Stimulated activated CD8-positive, alpha-beta memory T cell treated with anti-CD3 and anti-CD28 coated beads, Interleukin-12 subunit alpha, Interleukin-12 subunit beta, amount 100 ng/mL, for 4 hours (primary cell): ENCODE results near the gene BCL11A.

Experiments used
- DNase-seq: peaks from one replicate; pipeline ENCODE4 v3.0.0-alpha.2; 2020; ENCODE audit warnings: low read depth

Gene BCL11A

DNA sequence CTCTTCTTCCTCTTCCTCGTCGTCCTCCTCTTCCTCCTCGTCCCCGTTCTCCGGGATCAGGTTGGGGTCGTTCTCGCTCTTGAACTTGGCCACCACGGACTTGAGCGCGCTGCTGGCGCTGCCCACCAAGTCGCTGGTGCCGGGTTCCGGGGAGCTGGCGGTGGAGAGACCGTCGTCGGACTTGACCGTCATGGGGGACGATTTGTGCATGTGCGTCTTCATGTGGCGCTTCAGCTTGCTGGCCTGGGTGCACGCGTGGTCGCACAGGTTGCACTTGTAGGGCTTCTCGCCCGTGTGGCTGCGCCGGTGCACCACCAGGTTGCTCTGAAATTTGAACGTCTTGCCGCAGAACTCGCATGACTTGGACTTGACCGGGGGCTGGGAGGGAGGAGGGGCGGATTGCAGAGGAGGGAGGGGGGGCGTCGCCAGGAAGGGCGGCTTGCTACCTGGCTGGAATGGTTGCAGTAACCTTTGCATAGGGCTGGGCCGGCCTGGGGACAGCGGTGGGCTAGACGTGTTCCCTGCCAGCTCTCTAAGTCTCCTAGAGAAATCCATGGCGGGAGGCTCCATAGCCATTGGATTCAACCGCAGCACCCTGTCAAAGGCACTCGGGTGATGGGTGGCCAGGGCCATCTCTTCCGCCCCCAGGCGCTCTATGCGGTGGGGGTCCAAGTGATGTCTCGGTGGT lies 91.9 kb downstream of the BCL11A start:
- no peak for DNase-seq

DNA sequence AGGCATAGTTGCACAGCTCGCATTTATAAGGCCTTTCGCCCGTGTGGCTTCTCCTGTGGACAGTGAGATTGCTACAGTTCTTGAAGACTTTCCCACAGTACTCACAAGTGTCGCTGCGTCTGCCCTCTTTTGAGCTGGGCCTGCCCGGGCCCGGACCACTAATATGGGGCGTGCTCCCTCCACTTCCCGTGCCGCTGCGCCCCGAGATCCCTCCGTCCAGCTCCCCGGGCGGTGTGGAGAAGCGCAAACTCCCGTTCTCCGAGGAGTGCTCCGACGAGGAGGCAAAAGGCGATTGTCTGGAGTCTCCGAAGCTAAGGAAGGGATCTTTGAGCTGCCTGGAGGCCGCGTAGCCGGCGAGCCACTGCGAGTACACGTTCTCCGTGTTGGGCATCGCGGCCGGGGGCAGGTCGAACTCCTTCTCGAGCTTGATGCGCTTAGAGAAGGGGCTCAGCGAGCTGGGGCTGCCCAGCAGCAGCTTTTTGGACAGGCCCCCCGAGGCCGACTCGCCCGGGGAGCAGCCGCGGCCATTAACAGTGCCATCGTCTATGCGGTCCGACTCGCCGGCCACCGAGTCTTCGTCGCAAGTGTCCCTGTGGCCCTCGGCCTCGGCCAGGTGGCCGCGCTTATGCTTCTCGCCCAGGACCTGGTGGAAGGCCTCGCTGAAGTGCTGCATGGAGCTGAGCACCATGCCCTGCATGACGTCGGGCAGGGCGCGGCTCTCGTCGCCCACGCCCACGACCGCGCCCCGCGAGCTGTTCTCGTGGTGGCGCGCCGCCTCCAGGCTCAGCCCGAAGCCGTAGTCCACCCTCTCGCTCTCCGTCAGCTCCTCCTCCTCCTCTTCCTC lies 92.7 kb downstream of the BCL11A start:
- no peak for DNase-seq

DNA sequence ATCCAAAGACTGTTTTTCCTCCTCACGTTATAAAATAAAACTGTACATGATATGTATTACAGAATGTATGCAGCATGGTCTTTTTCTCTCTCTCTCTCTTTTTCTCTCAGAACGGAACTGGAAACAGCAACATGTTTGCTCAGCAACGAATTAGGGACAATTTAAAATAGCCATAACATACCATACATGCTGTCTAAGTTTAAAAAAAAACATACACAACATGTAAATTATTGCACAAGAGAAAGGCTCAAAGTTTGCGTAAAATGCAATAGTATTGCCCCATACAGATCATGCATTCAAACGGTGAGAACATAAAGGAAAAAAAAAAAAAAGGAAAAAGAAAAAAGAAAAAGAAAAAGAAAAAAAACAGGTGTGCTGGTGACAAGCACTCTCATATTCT lies 93.6 kb downstream of the BCL11A start:
- no peak for DNase-seq

DNA sequence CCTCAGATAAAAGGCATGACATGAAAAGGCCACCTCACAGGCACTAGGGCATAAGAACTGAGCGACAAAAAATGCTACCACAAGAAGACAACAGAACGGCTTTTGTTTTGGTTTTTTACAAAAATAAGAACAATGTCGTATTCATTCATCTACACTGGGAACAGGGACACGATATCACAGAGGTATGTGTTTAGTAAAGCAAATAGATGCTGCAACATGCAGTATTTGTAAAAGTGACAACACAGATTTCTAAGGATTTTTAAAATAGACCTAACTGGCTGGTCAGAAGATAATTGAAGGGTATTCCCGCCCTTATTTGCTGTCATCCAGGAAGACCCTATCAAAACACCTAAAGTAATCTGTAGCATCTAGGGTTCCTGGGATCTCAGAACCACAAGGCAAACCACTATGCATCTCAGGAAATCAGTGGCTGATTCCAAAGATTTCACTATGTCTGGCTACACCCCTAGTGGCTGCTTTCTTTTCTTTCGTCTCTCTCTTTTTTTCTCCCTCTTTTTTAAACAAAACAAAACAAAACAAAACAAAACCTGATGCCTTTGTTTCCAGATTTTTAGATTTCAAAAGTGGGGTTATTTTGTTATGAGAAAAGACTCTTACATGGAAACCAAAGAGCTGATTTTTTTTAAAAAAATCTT lies 97.2 kb downstream of the BCL11A start:
- DNase-seq: no peak

DNA sequence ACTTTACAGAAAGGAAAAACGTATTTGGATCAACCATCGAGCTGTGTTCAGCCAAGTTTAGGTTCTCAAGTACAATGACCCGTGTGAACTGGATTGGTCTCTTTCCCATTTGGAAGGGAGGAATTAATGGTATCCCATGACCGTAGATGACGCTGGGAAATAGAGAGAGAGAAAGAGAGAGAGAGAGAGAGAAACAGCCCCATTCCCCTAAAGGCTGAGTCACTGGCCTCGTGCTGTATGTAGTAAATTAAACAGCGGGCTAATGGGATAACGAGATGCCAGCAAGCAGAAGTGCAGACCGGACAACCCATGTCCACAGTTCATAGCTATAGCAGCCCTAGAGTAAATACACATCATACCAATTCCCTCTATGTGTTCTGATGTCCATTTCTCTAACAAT lies 99.6 kb downstream of the BCL11A start:
- DNase-seq: no peak

DNA sequence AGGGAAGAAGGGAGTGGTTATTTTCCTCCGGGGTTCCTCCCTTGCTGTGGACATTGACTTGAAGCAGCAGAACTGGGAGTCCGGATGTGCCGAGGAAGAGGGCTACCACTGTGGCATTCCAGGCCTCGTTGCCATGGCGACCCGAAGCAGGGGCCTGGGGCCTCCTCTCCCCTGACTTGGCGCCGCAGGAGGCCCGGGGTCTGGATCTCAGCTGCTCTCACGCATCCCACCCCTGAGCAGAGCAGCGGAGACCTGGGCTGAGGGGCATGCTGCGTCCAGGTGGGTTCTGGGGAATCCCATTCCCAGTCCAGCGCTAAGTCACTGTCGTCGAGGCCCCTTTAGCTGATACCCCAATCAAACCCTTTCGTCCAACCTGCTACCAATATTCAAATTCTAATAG lies 100.2 kb downstream of the BCL11A start:
- no peak for DNase-seq

DNA sequence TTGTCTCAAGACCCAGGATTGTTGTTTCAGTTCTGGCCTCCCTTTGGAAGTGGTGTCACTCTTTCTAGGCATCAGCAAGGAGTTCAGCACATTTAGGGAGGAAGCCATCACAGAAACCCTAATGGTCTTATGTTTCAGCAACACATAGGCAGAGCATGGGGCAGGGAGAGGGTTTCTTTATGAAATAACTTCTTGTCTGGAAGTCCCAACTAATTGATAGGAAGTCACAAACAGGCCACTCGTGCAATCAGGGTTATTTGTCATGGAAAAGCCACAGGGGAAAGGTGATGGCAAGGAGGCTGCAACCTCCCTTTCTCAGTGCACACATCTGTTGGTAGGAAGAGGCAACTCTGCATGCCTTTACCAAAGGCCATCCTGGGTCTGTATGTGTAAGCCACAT lies 103.0 kb downstream of the BCL11A start:
- no peak for DNase-seq

DNA sequence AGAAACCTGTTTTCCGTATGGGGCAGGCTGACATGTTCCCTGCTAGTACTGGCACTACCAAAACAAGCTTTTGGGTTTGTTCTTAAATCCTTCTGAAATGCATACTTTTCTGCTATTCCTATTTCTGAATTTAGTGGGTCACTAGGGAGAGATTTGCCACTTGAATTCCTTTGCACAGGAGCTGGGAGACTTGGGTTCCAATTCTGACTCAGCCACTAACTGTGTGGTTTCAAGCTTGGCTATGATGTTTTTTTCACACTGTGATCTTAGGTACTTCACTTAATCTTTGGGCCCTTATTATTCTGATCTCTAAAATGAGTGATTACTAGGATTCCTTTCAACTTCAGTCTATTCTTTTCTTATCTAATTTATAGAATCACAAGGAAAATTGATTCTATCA lies 105.5 kb downstream of the BCL11A start:
- DNase-seq: no peak

DNA sequence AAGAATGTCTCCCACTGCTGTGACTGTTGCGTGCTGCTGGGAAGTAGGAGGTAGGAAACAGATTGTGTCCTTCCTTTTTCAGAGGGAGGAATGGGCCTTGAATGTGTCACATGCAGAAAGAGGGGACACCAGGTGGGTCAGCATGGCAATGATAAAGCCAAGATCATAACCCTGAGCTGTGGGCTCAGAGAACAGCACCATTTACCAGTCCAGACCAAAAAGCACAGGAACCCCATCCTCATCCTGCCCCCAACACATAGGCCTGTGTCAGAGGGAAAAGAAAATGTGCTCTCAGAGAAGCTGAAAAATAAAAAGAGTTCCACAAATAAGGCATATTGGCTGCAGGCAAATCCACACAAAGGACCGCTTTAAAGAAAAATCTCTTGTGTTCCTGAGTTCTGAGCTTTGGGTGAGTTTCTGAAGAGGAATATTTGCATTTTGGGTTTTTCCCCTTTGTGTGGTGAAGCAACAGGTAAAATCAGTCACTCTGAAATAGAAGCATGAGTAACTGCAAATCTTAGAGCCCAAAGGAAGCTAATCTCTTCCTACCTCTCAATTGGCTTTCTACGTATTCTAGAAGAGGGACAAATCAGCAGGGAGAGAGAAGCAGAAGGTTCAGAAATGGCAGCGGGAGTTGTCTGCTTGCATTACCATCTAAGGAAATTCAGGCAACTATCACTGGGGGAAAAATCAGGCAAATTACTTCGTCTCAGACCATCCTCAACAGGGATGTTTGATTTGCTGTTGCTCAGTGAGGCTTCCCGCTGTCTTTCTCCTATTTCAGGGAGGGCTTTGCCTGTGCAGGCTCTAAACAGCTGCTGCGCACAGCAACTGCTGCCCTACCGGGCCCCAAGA lies 106.8 kb downstream of the BCL11A start:
- DNase-seq: no peak

DNA sequence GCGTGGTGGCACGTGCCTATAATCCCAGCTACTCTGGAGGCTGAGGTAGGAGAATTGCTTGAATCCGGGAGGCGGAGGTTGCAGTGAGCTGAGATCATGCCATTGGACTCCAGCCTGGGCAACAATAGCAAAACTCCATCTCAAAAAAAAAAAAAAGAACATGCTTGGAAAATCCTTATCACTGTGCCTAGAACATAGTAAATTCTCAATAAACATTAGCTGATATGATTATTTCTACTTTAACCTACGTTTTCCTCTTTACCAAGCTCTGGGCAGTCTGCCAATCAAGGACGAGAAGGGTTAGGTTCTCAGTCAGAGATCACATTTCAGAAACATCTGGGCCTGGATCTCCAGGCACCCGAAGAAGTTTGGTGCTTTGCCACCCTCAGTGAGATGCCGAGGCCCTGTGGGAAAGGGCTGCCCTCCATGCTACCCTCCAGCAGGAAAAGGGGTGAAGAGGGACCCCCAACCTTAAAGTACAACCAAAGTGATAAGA lies 107.7 kb downstream of the BCL11A start:
- DNase-seq: no peak

DNA sequence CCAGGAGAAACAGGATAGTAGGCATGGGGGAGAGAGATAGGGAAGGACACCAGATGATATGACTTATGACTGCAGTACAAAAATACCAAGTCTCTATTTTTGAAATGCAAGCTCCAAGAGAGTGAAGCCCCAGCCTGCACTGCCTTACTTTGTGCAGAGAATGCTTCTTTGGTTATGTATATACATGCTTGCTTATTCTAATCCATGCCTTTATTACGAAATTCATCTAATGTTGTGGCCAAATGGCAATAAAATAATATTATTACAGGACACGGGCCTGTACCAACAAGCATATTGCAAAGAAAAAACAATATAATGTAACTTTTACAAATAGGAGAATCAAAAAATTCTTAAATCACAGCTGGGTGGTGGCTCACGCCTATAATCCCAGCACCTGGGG lies 110.8 kb downstream of the BCL11A start:
- DNase-seq: no peak

DNA sequence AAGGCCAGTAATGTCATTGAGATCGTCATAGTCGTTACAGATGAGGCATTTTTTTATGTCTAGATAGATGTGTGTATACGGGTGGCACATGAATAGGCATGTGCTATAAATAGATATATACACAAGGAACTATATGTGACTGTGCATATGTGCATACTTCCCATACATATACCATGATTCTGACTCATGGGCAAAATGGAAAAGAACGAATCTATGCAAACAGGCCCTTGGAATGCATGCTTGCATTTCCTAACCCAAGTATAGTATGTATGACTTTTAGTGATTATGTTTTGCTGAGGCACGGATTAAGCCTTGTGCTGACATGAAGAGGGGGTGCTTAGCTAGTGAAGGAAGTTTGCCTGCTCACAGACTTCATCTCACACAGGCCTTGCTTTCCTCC lies 111.7 kb downstream of the BCL11A start:
- DNase-seq: no peak

DNA sequence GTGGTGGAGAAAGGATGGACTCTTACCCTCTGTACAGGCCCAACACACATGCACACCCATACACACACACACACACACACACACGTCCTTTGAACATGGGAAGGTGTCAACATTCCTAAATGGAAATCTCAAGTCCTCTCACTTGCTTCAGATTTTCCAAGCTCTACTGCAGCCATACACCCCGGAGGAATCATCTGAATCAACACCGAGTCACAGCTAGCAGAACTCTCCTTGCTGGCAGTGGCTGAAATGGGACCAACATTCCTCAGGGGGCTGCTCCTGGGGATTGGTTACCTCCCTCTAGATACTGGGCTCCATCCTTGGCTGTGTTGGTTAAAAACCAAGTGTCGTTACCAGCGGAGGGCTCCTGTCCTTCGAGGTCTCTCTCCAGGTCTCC lies 112.7 kb downstream of the BCL11A start:
- no peak for DNase-seq

DNA sequence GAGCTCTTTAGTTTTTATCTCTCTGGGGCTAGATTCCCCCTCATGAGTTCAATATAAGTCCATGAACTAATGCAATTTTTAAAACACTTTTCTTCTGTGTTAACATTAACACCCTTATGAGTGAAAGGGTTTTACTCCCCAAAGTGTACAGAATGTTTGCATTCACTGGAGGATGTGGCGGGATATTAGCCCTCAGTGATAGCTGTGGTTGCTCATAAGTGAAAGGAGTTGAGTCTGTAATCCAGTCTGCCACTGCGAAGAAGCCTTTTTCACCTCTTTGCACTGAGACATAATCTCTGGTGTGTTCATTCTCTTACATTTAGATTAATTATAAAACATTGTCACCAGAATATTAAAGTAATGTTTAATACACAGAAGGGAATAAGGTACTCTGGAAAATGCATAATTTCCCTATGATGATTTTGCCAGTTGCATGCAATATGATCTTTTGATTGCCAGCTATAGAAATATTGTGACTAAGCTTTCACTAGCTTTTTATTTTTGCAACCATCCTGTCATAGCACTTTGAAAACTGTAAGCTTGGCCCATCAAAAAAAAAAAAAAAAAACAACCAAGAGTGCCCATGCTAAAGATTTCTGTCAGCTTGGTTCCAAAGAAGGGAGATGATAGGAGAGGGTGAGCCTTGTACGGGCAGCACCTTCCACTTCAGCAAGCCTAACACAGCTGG lies 113.2 kb downstream of the BCL11A start:
- no peak for DNase-seq

DNA sequence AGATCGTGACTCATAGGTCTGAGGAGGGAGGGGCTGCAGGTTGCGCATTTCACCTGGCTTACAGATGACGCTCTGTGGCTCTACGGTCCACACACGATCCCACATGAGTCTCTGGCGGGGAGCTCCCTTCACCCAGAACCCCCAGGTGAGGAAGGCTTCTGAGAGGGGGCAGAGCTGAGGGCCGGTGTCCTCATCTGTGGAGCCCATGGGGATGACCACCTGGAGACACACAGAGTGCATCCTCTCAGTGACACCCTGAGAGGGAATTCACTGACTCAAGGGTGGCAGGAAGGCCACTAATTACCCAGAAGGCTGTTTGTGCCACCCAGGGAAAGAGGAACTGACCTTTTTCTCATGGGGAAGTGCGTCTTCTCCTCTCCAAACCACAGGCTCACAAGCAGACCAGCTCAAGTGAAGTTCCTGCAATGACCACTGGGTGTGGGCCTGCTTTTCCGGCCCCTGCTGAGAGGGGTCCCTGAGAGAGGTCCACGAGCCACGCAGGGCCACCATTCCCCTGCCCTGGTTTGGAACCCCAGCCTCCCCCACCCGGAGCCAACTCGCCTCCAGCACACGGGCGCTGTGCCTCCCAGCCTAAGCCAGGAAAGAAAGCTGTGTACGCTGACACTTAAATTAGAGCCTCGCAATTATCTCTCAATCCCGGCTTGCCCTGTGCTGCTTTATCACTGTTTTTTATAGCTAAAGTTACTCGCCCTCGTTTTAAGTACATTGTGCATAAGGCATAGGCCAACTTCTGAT lies 114.1 kb downstream of the BCL11A start:
- no peak for DNase-seq

DNA sequence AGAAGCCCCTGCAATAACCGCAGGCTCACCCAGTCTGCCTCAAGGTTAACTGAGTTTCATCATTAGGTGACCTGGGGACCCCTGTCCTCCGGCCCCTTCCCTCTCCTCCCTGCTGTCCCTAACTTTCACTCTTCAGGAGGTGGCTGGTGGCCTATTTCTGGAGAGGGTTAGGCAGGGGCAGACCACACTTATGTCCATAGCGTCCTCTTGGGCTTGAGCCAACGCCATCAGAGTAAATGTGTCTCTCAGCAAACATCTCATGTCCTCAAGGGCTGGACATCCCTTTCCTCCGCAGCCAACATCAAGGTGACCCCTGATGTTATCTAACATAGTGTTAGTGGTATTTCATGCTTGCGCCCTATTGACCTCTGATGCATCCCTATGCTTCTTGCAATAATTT lies 114.8 kb downstream of the BCL11A start:
- no peak for DNase-seq

DNA sequence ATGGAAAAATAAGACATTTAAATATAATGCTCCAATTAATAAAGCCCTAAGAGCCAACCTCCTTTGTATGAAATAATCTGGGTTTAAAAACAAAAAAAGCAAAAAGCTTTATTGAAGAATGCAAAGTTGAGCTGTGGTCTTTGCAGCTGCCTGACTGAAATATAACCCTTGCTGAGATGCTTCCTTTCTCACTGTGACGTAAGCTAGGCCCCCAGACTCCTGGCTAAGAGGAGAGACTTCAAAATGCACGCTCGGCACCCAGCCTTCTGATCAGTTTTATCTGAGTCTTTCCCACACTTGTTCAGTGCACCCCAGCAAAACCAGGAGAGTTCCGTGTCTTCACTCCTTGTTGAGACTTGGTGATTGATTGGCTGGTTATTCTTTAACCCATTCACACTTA lies 115.3 kb downstream of the BCL11A start:
- DNase-seq: no peak

DNA sequence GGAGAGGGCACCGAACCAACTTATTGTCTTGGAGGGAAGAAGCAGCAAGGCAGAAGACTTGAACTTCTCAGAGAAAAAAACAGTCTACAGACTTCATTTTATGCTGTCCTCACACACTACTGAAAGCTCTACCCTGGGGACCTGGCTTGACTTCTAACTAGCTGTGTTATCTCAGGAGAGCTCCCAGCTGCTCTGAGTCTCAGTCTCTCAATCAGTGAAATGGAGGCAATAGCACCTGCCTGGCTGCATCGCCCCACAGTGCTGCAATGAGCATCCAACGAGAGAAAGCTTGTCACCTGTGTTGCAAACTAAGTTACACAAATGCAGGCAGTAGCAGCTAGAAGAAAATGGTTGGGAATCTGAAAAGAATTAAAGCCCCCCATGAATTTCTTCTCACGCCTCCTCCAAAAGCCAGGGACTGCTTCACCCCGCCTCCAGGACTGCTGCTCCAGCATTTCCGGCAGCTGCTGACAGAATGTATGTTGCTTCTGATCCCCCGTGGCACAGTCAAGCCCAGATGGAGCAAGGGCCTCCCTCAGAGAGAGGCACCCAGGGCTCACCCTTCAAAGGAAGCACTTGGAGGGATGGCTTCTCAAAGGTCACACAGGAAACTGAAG lies 116.3 kb downstream of the BCL11A start:
- DNase-seq: no peak

DNA sequence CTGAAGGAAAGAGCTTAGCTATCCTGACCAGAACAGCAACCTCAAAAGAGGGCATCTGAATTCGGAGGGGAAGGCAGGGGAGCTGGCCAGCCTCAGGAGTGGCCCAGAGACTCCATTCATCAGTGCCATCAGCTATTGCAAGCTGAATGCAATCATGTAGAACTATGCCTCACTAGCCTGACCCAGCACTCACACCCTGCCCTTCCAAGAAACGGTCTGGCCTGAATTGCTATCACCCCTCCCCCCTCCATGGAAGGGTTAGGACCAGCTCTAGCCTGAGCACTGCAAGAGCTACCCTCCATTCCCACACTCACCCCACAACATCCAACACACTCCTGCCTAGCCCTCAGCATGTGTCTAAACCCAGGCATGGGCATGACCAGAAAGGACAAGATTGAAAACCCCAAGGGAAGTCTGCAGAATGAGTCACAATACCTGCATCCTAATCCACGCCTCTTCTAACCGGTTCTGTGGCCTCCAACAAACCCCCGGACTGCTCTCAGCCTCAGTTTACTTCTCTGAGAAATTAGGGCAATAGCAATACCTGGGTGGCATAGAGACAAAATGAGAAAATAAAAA lies 120.3 kb downstream of the BCL11A start:
- DNase-seq: no peak

DNA sequence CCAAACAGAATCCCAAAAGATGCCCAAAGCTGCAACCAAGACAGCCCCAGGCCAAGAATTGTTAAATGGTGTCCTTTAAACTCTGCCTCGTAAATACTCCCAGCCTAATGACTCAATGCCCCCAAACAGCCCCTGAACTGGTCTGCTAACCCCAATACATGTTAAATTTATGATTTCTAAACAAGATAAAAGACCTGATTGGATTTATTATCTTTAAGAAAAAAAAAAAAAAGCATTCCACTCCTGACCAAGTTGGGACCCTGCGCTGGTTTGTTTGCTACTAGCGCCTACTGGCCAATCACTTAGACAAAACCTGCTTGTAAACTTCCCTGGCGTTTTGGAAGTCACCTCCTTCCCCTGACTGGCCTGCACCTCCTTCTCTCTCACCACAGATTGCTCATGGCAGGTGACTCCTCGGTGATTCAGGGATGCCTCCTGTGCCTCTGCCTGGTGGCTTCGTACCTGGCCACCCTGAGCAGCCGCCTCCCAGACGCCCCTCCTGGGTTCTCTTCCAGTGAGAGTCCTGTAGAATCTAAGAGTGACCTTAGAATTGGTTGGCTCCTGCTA lies 121.3 kb downstream of the BCL11A start:
- no peak for DNase-seq
